ENCODE measurements around the gene OVCH1.
A peak's percentile ranks its signal among the peaks of the same experiment; 100 is the strongest.
"Not testable (repeated sequence)": the region's sequence is repeated elsewhere in the genome, so short reads cannot be mapped to it uniquely, and the experiment has no call there.

The OVCH1 gene

GRCh38 chr12:29492891-29493290 is 4.6 kb downstream of the OVCH1 start:
- DNase-seq (ENCODE audit: low read depth in 2 of 2) = no peak

DNA sequence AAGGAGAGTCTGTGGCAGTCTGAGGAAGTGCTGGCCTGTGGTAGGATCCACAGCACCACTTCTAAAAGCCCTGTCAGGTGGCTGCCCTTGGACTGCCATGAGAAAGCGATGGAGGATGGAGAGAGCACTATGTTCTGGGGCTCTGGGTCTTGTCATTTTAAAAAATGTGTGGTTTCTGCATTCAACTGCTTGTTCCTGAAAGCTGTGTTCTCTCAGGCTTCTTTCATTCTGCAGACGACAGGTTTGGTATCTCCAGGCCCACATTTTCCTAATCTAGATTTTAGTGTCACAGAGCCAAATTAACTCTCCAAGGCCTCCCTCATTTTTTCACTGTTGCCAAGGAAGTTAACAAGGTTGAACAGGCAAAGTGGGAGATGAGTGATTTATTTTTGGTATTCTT is 10.5 kb downstream of the OVCH1 start:
- no peak for DNase-seq (ENCODE audit: low read depth in 2 of 2)

- no peak for DNase-seq (ENCODE audit: low read depth in 2 of 2)
Measured at GRCh38 chr12:29463198-29463597, 34.3 kb downstream of the OVCH1 start.

- DNase-seq (ENCODE audit: low read depth in 2 of 2) = no peak
Measured at GRCh38 chr12:29460082-29460481, 37.4 kb downstream of the OVCH1 start.

DNA sequence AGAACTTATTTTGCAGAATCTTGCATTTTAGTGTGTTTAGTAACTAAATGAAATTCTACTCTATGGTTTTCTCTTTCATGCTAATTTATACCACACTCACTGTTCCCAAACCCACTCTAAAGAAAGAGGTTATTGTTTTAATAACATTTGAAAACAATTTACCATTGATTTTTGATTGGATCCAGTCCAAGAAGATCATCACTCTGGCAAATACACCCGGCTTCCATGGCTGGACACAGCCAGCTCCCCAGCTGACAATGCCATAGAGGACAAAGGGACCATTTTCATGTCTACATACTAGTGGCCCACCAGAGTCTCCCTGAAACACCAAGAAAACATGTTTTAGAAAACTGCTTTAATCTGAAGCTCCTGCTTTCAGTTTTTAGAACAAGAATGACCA is 42.4 kb downstream of the OVCH1 start:
- DNase-seq (ENCODE audit: low read depth in 2 of 2) = no peak

DNA sequence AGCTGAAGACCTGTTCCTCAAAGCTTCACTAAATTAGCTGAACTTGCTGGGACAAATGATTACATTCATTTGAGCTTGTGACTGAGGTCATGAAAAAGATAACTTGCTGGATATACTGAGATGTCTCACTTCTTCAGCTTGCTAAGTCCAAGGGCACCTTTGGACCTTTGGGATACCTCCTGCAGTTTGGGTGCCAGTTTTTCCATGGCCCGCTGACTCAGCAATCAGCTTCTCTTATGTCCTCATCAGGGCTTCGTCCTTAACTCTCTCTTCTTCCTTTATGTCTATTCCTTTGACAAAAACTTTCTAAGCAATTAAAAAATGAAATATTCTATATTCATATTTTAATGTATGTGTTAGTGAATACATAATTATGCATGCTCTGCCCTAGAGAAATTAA is 45.6 kb downstream of the OVCH1 start:
- no peak for DNase-seq (ENCODE audit: low read depth in 2 of 2)

DNA sequence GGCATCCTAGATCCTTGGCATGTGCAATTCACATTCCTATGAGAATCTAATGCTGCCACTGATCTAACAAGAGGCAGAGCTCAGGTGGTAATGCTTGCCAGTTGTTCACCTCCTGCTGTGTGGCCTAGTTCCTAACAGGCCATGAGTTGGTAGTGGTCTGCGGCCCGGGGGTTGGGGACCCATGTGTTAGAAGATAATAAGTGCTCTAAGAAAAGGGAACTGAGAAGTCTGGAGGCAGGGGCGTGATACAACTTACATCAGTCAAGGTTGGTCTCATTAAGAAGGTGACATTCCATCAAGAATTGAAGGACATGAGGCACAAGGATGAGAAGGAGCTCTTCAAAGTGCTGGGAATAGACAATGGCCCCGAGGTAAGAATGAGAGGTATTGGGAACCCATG is 49.3 kb downstream of the OVCH1 start:
- no peak for DNase-seq (ENCODE audit: low read depth in 2 of 2)

- no peak for DNase-seq (ENCODE audit: low read depth in 2 of 2)
Measured at GRCh38 chr12:29447285-29447975, 50.1 kb downstream of the OVCH1 start.

DNA sequence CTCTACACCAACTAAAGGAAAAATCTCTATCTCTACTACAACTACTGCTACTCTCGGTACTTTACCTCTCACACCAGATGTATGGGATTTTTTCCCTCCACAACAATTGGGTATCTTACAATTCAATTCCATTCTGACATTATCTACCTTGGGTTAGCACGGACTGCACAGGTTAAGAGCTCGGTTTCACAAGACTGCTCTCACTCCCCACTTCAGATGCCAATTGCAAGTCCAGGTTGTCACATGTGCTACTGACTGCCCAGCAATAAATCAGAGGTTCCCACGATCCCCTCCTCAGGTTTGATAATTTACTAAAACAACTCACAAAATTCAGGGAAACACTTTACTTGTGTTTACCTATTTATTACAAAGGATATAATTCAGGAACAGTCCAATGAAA is 58.0 kb downstream of the OVCH1 start:
- DNase-seq (ENCODE audit: low read depth in 2 of 2) = no peak

DNA sequence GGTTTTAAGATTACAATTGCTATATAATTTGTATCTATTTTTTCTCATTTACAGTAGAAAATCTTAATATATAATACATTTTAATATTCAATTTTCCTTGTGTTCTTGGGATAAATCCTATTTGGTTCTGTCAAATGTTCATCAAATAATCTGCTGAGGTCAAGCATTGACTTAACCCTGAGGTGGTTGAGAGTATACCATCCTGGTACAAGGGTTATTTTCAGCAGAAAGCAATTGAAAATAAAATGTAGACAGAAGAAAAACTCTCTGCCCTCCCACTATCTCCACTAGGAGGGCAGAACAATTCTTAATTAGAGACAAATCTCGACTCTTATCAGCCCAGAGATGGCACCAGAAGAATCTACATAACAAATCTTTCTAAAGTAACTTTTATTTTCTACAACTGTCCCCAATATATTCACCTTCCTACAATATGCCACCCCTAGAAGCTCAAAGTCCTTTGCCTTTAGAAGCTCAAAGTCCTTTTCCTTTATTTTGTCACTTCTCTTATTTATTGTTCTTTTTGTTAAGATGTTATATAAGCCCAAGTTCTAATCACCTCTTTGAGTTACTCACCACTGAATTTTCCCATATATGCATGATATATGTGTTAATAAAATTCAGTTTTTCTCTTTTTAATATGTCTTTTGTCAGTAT is 58.6 kb downstream of the OVCH1 start:
- no peak for DNase-seq (ENCODE audit: low read depth in 2 of 2)

DNA sequence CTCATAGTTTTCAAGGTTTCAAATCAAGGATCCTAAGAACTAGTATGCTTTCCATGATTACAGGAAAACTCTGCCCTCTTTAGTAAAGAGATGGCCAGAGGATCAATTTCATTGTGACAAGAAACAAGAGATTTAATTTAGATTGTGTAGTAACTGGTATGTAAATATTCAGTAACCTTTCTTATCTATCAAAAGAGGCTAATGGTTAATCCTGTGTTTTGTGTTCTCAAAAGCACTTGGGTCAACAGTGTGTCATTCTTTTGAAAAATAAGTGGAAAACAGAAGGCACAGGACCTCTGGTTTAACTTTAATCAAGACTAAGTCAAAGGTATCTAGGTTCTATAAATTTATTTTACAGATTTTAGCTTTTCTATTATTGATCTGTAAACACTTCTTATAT is 59.9 kb downstream of the OVCH1 start:
- DNase-seq (ENCODE audit: low read depth in 2 of 2) = no peak

DNA sequence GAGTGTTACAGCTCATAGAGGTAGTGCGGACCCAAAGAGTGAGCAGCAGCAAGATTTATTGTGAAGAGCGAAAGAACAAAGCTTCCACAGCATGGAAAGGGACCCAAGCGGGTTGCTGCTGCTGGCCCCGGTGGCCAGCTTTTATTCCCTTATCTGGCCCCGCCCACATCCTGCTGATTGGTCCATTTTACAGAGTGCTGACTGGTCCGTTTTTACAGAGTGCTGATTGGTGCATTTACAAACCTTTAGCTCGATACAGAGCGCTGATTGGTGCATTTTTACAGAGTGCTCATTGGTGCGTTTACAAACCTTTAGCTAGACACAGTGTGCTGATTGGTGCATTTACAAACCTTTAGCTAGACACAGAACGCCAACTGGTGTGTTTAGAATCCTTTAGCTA is 60.7 kb downstream of the OVCH1 start:
- not testable (repeated sequence) for DNase-seq (ENCODE audit: low read depth in 2 of 2)

DNA sequence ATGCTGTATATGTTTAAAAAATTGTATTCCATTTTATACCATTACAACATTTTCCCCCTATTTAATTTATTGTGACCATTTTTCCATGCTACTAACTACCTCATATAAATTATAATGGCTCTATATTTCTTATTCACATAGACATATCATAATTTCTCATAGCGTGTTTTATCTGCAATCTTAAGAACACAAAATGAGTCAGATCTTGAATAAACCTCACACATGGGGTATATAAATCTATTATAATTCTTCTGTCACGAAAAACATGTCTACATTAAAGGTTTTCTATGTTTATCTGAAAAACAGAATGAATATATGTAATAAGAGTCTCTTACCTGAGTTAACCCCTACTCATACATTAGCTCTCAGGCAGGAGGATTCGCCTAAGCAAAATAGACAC is 66.0 kb downstream of the OVCH1 start:
- no peak for DNase-seq (ENCODE audit: low read depth in 2 of 2)

GRCh38 chr12:29430716-29431044 is 66.8 kb downstream of the OVCH1 start:
- no peak for DNase-seq (ENCODE audit: low read depth in 2 of 2)

DNA sequence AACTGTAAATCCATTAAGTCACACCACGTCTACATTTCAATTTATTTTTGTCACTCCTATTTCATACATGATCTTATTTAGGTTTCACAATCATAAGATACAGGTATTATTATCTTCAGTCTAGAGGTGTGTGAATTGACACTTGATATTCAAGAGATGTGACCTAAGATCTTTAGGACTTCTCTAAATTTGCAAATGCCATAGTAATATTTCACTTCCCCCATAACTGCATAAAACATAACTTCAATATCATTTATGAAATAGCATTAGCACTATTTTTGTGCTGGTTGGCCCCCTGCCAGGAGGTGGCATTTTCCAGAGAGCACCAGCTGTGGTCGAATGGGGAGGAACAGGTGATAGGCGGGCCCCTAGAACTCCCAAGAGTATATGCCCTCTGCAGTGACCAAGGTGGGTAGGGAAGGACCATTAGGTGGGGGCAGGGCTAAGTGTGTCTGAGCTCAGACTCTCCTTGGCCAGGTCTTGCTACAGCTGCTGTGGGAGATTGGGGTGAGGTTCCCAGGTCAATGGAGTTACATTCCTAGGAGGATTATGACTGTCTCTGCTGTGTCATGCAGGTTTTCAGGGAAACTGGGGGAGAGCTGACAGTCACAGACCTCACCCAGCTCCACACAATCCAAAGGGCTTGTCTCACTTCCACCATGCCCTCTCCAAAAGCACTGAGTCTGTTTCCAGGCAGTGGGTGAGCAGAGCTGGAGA is 67.3 kb downstream of the OVCH1 start:
- no peak for DNase-seq (ENCODE audit: low read depth in 2 of 2)

DNA sequence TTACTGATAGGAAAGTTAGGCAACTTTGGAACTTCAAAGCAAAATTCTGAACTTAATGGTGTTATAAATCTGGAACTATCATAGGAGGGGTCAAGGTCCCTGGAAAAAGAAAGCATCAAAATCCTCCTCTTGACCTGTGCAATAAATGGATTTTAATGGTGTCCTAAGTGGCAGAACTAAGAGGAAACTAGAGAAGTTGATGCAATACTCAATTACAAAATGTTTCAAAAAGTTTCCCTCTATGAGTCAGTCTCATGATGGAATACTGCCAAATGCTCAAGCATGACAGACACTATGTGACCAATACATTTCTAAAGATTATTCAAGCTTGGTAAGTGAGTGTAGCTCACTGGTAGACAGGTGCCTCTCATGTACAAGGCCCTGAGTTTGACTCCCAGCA is 68.9 kb downstream of the OVCH1 start:
- DNase-seq (ENCODE audit: low read depth in 2 of 2) = peak; percentile 15 to 16

DNA sequence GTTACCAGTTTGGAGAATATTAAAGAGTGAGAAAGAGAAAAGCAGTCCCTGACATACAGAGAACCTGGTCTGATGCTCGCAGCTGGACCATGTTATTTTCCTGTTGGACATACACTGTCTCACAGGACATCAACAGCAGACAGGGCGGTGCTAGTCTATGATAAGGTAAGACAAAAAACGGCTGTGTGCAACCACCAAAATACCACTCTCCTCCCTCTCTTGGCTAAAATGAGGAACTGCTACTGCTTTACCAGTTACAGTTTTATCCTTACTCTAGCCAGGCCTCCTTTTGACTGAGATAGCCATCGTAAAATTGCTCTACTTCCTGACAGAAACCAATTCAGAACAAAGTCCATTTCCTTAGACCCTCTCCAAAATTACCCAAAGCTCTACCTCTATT is 69.5 kb downstream of the OVCH1 start:
- DNase-seq (ENCODE audit: low read depth in 2 of 2) = no peak

DNA sequence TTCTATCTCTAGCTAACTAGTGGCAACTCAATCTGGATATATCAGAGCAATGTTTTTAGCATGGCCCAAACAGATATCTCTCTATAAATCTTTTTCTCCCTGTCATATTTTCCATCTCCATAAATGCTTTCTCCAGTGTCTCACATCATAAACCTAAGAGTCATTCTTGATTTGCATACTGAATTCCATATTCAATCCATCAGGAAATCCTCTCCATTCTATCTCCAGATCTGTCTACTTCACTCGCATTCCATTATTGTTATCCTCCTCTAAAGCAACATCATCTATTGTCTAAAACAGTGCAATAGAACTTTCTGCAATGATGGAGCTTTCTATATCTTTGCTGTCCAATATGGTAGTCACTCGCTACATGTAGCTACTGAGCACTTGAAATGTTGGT is 71.0 kb downstream of the OVCH1 start:
- no peak for DNase-seq (ENCODE audit: low read depth in 2 of 2)

- DNase-seq (ENCODE audit: low read depth in 2 of 2) = no peak
Measured at GRCh38 chr12:29425722-29426121, 71.8 kb downstream of the OVCH1 start.

DNA sequence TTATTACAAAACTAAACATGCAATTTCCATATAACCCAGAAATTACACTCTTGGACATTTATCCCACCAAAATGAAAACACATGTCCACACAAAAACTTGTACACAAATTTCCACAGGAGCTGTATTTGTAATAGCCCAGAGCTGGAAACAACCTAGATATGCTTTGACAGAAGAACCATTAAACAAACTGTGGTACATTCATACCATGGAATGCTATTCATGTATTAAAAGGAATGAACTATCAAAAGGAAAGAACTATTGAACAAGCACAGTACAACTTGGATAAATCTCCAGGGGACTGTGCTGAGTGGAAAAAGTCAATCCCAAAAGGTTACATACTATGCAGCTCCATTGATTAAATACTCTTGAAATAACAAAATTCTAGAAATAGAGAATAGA is 80.7 kb downstream of the OVCH1 start:
- no peak for DNase-seq (ENCODE audit: low read depth in 2 of 2)

DNA sequence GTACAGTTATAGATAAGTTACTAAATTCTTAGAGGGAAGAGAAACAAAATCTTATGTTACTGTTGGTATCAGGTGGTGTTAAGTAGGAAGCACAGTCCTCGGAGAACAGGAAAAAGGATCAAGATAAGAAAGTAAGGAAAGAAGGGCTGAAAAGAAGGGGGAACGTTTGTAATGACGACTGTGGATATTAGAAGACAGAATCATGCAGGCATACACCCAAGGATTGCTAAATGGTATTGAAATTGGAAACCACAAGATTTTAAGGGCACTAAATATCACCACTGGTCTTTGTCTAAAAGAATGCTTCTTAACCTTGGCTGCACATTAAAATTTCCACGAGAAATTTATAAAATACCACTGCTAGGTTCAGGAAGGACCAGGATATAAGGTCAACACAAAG is 82.4 kb downstream of the OVCH1 start:
- DNase-seq (ENCODE audit: low read depth in 2 of 2) = no peak

GRCh38 chr12:29414368-29414767 is 83.1 kb downstream of the OVCH1 start:
- no peak for DNase-seq (ENCODE audit: low read depth in 2 of 2)

DNA sequence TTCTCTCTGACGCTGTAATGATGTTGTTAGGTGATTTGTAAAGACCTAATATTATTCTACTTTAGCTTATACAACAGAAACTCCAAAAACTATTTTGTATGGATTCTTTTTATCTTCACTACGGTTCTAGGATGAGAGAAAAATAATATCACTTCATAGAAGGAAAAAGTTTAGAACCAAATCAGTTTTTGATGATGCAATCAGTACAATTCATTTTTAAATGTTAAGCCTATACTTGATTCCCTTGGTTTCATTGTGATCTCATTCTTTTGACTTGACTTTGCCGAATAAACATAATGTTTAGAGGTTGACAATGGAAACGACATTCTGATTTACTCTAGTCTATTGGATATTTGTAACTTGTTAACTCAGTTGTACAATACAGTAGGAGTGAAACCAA is 91.9 kb downstream of the OVCH1 start:
- no peak for DNase-seq (ENCODE audit: low read depth in 2 of 2)

Measured in fibroblast of skin of left biceps (primary cell).